ENCODE measurements around the gene ZBED1. TPM values are rescaled to one million over a fixed set of nuclear protein-coding genes. Genes with fewer than 3 reads are reported as not detected.

The ZBED1 gene
- total RNA-seq, 4 donors from 2014 or later: 15.6 to 39.2 (median 22.1) TPM

DNA sequence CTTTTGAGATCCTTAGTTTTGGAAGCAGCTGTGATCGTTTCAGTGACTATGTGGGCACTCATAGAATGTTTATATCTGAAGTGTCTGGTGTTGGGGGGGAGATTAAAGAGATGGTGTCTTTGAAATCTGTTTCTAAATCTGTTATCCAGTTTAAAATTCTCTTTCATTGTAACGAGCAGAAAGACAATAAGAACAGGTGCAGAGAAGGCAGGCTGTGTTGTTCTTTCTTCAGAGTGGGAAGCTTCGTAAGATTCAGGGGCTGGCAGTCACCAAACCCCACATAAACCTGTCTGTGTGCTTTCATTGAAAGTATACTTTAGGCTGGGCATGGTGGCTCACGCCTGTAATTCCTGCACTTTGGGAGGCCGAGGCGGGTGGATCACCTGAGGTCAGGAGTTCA lies 16.3 kb upstream of the ZBED1 start:
- H3K27ac ChIP-seq: no peak overlapping the region
- intact Hi-C loops (cut with DNase I; ENCODE audit: low total_unique reads): no loop called here
- H3K9me3 ChIP-seq: no peaks in the 10 kb centered on the region
- H3K4me1 ChIP-seq: no peaks in the 10 kb centered on the region
- no peaks in the 10 kb centered on the region for H3K36me3 ChIP-seq
- no peak overlapping the region for H3K4me3 ChIP-seq
- no peak for DNase-seq
- no peak for TF ChIP-seq POLR2A (IDR thresholded peaks at IDR 0.05)
- TF ChIP-seq, protein P1, sequence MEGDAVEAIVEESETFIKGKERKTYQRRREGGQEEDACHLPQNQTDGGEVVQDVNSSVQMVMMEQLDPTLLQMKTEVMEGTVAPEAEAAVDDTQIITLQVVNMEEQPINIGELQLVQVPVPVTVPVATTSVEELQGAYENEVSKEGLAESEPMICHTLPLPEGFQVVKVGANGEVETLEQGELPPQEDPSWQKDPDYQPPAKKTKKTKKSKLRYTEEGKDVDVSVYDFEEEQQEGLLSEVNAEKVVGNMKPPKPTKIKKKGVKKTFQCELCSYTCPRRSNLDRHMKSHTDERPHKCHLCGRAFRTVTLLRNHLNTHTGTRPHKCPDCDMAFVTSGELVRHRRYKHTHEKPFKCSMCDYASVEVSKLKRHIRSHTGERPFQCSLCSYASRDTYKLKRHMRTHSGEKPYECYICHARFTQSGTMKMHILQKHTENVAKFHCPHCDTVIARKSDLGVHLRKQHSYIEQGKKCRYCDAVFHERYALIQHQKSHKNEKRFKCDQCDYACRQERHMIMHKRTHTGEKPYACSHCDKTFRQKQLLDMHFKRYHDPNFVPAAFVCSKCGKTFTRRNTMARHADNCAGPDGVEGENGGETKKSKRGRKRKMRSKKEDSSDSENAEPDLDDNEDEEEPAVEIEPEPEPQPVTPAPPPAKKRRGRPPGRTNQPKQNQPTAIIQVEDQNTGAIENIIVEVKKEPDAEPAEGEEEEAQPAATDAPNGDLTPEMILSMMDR (IDR thresholded peaks at IDR 0.05): no peak
- H3K27me3 ChIP-seq: no peaks in the 10 kb centered on the region

- no peak overlapping the region for H3K27ac ChIP-seq
- DNase-seq: no peak
- no peaks in the 10 kb centered on the region for H3K27me3 ChIP-seq
- no peak overlapping the region for H3K4me3 ChIP-seq
- TF ChIP-seq, protein P1 (IDR thresholded peaks at IDR 0.05): no peak
- TF ChIP-seq POLR2A (IDR thresholded peaks at IDR 0.05): no peak
- intact Hi-C loops (cut with DNase I; ENCODE audit: low total_unique reads): no loop called here
- H3K4me1 ChIP-seq: no peaks in the 10 kb centered on the region
- H3K9me3 ChIP-seq: no peaks in the 10 kb centered on the region
- no peaks in the 10 kb centered on the region for H3K36me3 ChIP-seq
These were observed 15.8 kb upstream of the ZBED1 start for GRCh38 chrX:2516623-2517022.

DNA sequence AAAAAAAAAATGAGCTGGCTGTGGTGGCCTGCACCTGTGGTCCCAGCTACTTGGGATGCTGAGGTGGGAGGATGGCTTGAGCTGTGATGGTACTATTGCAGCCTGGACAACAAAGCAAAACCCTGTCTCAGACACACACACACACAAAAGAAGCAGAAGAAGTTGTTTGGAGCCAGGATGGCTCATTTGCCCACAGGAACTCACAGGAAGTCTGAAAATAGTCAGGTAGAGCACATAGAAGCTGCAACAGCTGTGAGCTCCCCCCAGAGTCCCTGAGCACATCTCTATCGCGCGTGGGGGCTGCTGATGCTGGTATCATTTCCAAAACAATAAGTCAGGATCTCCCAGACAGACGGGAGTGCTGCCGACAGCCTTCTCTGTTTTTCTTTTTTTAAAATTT lies 13.4 kb upstream of the ZBED1 start:
- Histone ChIP-seq H3K27ac (no peak overlapping the region), H3K4me3 (no peak overlapping the region), H3K9me3 (no peaks in the 10 kb centered on the region), H3K36me3 (no peaks in the 10 kb centered on the region), H3K27me3 (no peaks in the 10 kb centered on the region), H3K4me1 (no peaks in the 10 kb centered on the region)
- intact Hi-C loops (cut with DNase I; ENCODE audit: low total_unique reads): no loop called here
- DNase-seq: no peak
- TF ChIP-seq, protein P1 (IDR thresholded peaks at IDR 0.05): no peak
- TF ChIP-seq POLR2A (IDR thresholded peaks at IDR 0.05): no peak

DNA sequence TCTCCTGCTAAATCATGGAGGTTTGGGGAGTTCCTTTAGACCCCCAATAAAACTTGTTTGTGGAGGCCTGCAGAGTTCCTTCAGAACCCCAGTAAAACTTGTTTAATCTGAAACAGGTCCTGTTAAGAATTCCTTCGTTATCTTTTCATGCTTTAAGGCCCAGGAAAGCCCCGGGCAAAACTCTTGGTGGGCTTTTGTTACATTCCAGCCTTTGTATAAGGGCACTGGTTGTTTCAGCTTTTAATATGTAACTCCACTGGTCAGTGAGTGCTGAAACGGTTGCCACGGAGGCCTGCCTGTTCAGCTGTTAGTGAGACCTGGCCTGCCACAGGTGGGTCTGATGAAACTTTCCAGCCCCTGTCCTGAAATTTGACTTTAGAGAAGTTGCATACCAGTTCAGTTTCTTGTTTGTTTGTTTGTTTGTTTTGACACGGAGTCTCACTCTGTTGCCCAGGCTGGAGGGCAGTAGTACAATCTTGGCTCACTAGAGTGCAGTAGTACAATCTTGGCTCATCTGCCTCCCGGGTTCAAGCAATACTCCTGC lies 12.4 kb upstream of the ZBED1 start:
- Histone ChIP-seq H3K4me3 (no peak overlapping the region), H3K27me3 (no peaks in the 10 kb centered on the region), H3K27ac (no peak overlapping the region), H3K4me1 (no peaks in the 10 kb centered on the region), H3K9me3 (no peaks in the 10 kb centered on the region), H3K36me3 (no peaks in the 10 kb centered on the region)
- TF ChIP-seq POLR2A (IDR thresholded peaks at IDR 0.05): no peak
- TF ChIP-seq, protein P1 (IDR thresholded peaks at IDR 0.05): no peak
- no peak for DNase-seq
- intact Hi-C loops (cut with DNase I; ENCODE audit: low total_unique reads): no loop called here

DNA sequence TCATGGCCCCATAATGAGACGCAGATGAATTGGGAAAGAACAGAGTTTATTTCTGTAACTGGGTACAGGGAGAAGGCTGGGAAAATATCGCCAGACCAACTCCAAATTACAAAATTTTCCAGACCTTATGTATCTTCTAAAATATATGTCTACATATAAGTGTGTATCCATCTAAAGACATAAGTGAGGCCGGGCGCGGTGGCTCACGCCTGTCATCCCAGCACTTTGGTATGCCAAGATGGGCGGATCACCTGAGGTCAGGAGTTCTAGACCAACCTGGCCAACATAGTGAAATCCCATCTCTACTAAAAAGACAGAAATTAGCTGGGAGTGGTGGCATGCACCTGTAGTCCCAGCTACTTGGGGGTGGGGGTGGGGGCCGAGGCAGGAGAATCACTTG lies 11.7 kb upstream of the ZBED1 start:
- H3K27me3 ChIP-seq: no peaks in the 10 kb centered on the region
- no peak for TF ChIP-seq POLR2A (IDR thresholded peaks at IDR 0.05)
- TF ChIP-seq, protein P1 (IDR thresholded peaks at IDR 0.05): no peak
- intact Hi-C loops (cut with DNase I; ENCODE audit: low total_unique reads): no loop called here
- H3K4me3 ChIP-seq: no peak overlapping the region
- no peaks in the 10 kb centered on the region for H3K4me1 ChIP-seq
- no peak for DNase-seq
- H3K9me3 ChIP-seq: no peaks in the 10 kb centered on the region
- H3K36me3 ChIP-seq: no peaks in the 10 kb centered on the region
- H3K27ac ChIP-seq: no peak overlapping the region
